SW480 (cell line): ENCODE measurements around the gene UBAC2.
"Not testable (repeated sequence)": the region's sequence is repeated elsewhere in the genome, so short reads cannot be mapped to it uniquely, and the experiment has no call there.

ENCODE experiments used
- DNase-seq: peaks from one replicate; pipeline ENCODE4 v3.0.0-alpha.2; 2016; ENCODE audit warnings: low spot score

Gene UBAC2

DNA sequence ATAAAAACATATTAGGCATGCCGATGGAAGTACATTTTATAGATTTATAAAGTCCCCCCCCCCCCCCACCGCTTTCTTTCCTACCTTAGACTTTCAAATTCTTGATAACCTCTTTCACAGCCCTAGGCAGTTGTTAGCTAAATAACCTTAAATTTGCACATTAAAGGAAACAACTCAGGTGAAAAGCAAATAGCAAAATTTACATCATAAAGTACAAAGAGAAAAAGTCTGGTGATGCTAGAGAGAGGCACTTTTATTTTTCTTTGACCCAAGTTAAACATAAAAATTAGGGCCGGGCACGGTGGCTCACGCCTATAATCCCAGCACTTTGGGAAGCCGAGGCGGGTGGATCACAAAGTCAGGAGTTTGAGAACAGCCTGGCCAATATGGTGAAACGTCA is 15.0 kb upstream of the UBAC2 start:
- DNase-seq: no peak

DNA sequence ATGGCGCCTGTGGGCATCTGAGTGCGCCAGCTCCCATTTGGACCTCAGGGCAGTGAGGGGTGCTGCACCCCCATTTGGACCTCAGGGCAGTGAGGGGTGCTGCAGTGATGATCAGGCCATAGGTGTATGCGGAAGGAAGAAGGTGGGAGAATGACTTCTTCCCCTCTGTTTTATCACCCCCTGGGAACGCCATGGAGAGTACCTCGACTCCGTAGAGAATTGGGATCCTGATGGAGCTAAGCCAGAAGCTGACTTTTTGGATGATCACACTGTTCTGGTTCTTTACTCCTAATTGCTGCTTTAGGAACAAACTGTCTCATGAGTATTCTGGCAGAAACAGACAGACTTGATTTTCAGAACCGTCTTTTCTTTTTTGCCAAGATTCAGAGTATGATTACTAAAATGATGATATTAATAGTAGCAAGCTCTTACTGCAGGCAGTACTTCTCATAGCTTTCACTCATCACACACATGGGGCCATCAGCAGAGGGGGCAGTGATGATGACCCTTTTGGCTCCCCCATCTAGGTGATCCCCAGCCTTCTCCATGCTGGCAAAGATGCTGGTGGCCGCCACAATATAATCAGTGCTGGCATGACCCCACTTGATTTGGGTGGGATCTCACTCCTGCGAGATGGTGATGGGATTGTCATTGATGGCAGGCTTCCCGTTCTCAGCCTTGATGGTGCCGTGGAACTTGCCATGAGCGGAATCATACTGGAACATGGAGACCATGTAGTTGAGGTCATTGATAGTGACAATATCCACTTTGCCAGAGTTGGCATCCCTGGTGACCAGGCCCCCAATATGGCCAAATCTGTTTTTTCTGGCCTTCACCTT is 10.3 kb upstream of the UBAC2 start:
- DNase-seq: no peak

DNA sequence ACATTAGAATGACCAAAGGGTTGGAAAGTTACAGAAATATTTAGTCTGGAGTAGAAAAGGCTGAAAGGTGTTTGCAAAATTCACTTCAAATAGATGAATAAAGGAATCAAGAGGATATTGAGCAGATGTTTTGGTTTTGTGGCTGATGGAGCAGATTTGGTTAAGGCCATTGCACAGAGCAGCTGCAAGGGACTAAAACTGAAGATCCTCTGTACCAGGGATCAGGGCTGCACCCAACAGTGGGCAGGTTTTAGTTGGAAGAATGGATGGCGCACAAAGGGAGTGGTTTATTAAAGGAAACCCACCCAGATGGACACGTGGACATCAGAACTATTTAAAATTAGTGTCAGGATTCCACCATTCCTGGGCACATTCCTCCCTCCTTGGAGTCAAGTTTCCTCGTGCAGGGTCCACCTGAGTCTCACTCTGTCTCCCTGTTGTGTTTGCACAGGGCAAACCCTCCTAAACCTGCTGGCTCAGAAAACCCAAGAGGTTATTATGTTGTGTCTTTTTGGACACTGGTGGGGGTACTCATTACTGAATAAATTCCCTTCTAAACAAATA is 9.2 kb upstream of the UBAC2 start:
- DNase-seq: no peak

DNA sequence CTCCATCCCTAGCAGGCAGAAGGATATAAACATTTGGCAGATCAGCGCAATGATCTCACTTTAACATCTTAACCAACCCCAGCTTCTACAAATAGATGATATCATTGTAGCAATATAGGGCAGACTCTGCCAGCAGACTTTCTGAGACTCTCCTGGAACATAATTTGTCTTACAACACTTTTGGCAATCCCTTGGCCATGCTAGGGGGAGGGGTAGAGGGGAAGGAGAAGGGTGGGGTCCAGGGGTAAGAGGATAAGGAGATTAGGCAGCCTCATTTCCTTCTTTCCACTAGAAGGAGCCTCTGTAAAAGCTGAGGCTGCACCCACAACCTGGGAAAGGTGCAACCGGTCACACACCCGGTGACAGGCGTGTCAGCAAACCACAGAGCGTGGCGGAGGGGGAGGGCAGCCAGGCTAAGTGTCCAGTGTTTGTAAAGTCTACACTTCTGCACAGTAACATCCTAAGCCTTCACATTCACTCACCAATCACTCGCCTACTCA is 8.7 kb upstream of the UBAC2 start:
- no peak for DNase-seq

DNA sequence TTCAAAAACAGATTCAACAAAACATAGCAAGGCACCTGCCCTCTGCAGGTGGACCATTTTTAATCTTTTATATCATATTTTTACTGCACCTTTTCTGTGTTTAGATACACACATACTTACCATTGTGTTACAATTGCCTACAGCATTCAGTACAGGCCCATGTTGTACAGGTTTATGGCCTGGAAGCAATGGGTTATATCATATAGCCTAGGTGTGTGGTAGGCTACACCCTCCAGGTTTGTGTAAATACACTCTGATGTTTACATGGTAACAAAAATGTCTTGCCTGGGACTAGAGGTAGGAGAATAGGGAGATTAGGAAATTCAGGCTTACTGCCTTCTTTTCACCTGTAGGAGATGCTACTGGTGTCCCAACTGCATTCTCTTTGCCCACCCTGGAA is 8.2 kb upstream of the UBAC2 start:
- no peak for DNase-seq

DNA sequence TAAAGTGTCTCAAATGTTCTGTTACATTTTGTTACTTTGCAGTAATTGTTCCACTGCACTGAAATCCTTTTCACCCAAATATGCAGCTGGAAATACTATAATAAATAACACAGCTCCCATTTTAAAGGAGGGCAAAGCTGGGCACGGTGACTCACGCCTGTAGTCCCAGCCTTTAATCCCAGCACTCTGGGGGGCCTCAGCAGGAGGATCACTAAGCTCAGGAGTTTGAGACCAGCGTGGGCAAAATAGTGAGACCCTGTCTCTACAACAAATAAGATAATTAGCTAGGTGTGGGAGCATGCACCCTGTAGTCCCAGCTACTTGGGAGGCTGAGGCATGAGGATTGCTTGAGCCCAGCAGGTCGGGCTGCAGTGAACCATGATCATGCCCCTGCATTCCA is 7.5 kb upstream of the UBAC2 start:
- no peak for DNase-seq

DNA sequence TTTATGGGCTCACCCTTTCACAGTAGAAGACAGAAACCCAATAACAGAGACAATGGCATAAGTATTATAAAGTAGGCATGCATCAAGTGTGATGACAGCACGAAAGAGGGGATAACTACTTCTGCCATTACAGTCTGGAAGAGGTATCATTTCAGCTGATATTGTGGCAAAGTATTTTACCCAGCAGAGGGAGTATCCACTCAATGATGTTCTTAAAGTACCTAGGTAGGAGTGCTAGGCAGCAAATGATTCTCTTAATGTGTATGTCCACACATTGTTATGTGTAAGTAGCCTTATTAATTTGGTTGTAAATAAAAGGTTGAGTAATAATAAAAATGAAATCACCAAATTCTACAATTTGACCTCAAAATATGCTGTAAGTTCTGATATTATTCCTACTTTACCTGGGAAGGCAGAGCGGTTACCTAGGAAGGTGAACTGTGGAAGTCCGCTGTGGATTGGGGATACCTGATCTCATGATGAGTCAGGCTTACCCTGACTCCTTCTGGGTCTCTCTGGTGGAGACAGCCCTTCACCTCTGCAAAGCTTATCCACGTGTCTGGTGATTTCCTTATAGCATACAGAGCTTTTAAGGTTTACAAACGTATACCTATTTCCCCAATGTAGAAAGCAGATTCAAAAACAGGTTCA is 4.1 kb upstream of the UBAC2 start:
- peak; percentile 79 for DNase-seq

DNA sequence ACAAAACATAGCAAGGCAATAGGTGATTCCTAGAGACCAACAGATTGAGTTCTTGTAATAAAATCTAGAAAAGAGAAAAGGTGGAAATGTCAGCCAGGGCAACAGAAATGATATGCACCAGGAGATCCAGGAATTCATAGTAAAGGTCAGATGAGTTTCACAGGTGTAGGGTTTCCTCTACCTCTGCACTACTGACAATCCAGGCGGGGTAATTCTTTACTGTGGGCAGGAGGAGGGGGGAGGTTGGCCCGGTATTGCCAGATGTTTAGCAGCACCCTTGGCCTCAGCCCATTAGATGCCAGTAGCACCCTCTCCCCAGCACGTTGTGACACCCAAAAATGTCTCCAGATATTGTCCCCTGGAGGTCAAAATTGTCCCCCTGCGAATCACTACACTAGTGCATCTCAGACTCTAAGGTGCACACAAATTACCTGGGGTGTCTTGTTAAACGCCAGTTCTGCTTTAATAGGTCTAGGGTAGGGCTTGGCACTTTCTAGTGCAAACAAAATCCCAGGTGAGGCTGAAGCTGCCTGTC is 3.5 kb upstream of the UBAC2 start:
- DNase-seq: peak; percentile 83

DNA sequence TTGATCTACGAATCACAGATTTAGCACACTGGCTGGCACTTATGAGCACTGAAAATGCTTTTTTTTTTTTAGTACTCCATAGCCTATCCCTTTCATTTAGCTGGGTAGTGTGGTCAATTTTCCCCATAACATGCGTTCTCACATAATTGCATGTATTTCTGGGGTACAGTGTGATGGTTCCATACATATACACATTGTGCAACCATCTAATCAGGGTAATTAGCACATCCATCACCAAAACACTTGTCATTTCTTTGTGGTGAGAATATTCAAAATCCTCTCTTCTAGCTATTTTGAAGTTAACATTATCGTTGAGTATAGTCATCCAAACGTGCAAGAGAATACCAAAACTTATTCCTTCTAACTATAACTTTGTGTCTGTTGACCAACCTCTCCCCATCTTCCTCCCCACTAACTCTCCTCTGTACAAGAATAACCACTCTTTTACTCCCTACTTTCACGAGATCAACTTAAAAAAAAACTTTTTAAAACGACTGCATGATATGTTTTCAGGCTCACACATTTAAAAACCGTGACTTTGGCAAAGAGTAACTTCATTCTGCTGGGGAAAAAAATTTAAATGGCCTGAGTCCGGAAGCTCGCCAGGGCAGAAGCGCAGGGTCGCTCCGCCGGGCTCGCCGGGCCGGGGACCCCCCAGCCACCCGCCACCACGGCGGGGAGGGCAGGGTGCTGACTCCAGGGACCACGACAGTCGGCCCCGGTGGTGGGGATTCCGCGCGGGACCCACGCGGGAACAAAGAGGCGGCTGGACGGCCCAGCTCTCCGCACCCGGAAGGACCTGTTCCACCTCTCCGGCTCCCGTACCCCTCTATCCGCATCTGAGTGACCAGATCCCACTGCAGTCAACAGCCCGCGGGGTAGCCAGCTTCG is 868 bp upstream of the UBAC2 start:
- no peak for DNase-seq

DNA sequence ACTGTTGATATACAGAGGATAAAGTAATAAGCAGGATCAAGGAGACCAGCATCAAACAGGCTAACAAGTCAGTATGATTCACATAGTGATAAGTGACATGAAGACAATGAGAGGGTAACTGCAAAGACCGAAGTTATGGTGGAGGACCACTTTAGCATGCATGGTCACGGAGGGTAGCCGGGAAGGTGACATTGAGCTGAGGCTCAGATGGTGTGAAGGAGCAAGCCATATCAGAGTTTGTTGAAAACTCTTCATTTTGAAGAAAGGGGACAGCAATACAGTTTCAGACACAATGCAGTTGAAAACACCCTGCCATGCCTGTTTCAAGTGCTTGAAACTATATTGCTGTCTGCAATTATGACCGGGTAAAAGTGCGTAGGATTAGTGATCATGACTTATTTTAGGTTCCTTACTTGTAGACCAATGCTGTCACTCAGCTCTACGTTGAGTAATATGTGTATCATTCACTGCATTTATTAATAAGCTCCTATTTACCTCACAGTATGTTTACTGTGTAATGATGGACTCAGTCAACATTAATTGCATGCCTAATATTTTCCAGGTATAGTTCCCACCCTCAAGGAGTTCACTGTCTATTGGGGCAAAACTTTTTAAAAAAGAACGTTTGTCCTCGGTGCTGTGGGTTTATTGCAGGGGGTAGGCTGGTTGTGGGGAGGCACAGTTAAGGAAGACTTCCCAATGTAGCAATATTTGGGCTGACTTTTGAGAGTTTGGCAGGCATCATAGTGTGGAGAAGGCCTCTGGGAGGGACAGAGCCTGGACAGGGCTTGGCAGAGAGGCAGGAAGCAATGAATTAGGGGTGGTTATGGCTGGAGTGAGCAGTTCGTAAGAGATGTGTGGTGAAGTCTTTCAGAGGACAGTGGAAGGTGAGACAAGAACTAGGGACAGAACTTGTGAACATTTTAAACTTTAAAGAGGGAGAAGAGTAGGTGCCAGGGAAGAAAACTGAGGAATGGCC is 3.2 kb downstream of the UBAC2 start:
- no peak for DNase-seq

DNA sequence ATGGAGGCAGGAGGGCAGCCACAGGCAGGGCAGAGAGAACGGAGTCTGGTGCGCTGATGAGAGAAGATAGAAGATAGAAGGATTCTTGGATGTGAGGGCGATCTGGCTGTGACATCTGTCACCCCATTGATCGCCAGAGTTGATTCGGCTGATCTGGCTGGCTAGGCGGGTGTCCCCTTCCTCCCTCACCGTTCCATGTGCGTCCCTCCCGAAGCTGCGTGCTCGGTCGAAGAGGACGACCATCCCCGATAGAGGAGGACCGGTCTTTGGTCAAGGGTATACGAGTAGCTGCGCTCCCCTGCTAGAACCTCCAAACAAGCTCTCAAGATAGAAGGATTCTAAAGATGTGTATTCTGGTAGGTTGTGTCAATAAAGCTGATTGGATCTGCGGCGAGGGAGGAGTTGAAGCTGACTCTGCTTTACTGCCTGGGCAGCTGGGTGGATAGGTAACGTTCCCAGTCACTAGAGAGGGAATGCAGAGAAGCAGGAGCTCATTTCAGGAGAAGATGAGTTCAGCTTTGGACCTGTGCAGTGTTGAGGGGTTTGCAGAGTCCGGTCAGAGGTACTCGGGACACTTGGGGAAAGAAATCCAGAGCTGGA is 5.1 kb downstream of the UBAC2 start:
- no peak for DNase-seq

DNA sequence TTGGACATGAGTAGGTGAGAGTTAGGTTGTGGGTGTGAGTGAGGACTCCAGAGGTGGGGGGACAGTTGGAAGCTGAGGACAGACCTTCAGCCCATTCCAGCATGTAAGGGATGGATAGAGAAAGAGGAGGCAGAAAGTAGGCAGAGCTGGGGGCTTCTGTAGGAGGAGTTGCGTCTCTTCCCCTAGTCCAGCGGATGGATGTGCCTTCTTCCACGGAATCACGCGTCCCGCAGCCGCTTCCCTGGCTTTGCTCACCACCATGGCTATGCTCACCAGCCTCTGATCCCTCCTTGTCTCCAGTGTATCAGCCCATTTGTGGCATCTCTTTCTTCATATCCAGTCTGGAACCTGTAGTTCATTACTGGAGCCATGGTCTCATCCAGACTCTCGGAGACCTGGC is 5.6 kb downstream of the UBAC2 start:
- no peak for DNase-seq

DNA sequence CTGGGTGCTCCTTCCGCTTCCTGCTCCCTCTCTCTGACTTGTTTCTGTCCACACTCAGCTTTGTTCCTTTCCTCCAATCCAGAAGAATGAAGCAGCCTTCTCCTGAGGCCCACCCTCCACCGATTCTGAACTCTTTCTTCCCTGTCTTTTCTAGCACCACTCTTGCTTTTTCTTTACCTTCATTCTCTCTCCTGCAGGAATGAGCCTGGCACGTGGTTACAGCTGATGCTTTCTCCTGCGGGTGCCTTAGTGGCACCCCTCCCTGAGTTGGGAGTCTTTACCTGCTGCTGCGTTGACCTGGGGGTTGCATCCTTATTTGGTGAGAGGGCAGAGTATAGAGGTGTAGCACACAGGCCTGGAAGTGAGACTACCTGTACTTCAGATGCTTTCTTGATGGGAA is 6.2 kb downstream of the UBAC2 start:
- DNase-seq: no peak

DNA sequence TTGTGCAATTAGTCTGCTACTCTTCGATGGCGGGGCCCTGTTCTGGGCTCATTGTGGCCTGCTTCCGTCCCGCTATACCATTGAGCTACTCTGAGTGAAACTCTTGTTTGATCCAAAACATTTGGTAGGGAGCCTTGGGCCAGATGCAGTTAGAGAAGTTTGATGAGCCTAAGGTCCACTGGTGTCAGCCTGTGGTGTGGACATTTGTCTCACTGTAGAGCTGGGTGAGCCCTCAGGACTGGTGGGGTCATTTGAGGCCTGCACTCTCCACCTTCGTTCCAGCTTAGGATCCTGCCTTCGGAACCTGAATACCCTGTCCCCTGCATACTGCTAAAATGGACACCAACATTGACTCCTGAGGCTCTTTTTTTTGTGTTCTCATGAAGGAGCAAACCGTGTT is 6.9 kb downstream of the UBAC2 start:
- no peak for DNase-seq

DNA sequence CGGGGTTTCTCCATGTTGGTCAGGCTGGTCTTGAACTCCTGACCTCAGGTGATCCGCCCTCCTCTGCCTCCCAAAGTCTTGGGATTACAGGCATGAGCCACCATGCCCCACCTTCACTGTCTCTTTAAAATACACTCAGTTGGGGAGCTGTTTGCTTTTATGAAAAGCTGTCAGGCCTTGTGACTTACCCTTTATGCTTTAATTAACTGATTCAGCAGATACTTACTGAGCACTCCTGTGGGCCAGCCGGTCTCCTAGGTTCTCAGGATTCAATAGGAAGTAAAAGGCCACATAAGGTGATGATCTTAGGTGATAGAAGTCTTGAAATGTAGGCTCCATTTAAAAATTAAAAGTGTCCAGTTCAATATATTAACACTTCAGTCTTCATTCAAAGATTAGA is 7.5 kb downstream of the UBAC2 start:
- DNase-seq: no peak

DNA sequence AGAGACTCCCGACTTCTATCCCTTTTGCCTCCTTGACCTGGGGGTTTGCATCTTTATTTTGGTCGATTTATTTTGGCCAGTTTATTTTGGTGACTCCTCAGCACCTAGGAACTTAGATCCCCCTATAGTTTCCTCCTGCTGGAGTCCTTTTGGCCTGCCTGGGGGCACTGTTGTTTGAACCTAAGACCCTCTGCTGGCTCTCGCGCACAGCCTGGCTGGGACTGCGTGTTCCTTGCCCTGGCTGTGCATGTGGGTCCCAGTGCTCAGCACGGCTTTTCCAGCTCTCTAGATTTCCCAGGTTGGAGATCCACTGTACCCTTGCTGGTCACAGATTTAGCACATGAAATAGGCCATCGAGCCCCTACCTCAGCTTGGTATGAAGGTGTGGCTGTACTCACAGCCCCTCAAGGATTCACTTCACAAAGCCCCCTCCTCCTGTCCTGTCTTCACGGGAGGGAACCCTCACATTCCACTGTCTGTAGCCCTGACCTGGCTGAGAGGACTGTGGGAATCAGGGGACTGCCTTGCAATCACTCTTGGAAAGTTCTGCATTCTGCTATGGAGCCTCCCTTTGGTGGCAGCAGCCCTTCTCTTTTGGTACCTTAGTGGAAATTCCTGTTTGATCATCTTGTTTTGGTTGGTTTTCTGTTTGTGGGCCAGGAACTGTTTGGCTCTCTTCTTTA is 8.3 kb downstream of the UBAC2 start:
- no peak for DNase-seq

DNA sequence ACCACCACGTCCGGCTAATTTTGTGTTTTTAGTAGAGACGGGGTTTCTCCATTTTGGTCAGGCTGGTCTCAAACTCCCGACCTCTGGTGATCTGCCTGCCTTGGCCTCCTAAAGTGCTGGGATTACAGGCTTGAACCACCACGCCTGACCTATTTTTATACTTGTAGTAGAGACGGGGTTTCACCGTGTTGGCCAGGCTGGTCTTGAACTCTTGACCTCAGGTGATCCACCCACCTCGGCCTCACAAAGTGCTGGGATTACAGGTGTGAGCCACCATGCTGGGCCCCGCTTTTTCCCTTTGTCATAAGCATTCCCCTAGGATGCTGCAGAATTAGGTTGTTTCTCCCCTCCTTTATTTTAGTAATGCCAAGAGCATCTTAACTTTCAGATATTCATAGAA is 10.0 kb downstream of the UBAC2 start:
- not testable (repeated sequence) for DNase-seq

DNA sequence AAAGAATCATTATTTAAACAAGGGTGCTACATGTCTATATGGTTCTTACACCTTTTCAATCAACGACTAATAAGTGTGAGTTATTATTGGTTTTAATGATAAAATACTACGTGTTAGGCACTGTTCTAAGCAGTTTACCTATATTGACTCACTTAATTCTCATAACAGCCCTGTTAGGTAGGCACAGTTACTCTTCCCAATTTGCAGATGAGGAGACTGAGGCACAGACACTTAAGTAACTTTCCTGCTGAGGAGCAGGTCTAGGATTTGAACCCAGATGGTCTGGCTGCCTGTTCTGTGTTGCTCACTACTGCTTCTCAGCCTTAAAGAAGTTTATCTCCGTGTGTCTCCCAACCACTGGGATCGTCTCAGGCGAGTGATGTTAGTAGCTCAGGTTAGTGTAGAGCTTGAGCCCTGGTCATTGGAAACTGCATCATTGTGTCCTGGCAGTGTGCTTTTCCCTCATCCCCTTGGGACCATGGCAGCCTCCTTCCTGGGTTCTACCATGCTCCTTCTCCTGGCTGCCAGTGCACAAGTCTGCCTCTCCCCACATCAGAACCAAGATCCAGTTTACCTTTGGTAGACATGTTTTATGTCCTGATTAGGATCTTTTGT is 10.9 kb downstream of the UBAC2 start:
- DNase-seq: no peak

DNA sequence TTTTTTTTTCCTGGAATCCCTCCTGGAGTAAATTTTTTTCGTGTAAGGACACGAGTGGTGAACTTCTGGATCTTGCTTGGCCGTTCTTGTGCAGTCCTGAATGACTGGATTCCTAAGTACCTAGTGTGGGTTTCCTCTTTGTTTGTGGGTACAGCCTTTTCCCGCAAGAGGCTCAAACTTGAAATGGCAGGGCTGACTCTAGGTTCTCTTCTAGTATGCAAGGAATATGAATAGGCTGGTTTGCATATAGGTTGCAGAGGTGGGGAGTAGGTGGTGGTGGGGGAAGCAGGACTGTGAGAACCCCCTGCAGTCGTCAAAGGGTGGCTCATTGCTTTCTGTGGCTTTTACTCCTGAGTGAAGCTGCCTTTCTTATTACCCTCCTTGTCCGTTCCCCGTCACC is 13.6 kb downstream of the UBAC2 start:
- DNase-seq: no peak
